GOT3 (cell line): ENCODE measurements around the gene LRIT3.

ENCODE experiments used
- DNase-seq: peaks from one replicate; lab custom pipeline; 2025; ENCODE audit warnings: mixed read lengths; lab: John Stamatoyannopoulos, UW

Gene LRIT3

DNA sequence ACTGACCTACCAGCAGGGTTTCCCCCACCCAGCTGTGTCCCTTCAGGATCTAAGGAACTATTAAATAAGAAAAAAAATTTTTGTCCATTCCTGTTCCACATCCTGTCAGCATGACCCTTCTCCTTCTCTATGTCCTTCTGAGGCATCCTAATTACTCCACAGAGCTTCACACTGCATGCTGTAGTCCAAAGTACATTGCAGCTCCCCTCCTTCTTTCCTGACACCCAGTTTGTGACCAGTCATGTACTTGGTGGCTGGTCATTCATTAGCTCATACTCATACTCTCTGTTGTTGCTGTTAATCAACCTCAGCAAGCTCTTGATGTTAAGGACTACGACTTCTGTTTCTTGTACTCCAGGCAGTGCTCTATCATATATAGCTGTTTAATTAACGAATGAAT is 62.3 kb downstream of the LRIT3 start:
- DNase-seq: no peak

DNA sequence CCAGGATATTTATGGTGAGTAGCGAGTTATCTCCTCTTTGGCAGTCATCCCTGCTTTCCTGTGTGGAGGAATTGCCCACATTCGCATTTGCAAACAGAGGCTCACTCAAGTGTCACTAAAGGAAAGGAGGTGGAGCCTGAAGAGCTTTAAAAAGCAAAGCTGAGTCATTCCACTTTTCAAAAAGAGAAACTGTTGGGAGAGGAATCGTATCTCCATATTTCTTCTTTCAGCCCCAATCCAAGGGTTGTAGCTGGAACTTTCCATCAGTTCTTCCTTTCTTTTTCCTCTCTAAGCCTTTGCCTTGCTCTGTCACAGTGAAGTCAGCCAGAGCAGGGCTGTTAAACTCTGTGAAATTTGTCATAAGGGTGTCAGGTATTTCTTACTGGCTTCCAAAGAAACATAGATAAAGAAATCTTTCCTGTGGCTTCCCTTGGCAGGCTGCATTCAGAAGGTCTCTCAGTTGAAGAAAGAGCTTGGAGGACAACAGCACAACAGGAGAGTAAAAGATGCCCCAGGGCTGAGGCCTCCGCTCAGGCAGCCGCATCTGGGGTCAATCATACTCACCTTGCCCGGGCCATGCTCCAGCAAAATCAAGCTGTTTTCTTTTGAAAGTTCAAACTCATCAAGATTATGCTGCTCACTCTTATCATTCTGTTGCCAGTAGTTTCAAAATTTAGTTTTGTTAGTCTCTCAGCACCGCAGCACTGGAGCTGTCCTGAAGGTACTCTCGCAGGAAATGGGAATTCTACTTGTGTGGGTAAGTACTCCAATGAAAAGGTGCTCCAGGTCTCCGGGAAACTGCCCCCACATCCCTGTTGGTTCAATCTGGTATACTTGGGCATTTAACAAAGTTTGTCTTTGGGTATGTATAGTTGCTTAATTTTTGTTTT is 65.0 kb downstream of the LRIT3 start, which contains the start of gene EGF:
Gene EGF, plus strand, starts transcription at position 178 of the 890 bp plus-strand sequence. Its CDS starts 453 bp downstream, at position 631.
- no peak for DNase-seq

DNA sequence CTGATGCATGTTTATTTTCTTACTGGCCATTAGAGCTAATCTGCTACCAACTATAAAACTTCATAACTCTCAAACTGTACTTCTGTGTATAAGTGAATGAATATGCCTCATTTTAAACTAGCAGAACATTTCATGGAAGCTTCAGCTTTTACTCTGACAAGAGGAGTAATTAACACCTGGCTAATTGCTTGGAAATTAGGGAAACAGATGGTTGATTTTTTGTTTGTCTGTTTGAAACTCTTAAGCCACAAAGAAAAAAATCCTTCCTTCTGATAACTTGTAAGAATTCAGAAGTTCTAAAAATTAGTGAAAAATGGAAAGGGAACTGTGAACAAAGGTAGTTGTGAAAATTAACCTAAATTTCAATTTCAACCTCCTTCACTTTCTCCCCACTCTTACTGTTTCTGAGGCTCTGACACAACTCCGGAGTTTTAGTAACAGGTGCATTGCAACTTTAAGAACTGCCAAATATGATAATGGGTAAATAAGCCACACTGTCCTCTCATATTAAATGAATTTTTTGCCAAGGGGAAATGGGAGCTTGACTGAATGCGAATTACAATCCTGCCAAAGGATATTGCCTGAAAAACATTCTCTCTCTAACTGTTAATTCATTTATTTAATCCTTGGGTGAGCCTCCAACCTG is 65.8 kb downstream of the LRIT3 start:
- DNase-seq: no peak

DNA sequence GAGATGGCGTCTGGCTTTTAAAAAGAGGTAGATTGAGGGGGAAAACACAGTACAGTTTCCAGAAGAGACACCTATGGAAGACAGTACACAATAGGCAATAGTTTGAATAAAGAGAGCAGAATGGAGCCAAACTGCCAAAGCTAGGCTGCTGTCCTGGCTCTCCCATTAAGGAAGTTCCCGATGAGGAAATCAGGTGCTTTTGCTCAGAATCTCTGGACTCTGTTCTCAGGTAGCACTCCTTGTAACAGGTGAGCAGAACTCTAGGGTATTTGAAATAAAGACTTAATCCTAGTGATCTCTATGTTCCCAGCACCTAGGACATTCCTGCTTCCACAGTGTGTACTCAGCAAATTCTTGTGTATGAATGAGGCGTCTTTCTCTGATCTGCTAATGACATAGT is 66.4 kb downstream of the LRIT3 start:
- no peak for DNase-seq

DNA sequence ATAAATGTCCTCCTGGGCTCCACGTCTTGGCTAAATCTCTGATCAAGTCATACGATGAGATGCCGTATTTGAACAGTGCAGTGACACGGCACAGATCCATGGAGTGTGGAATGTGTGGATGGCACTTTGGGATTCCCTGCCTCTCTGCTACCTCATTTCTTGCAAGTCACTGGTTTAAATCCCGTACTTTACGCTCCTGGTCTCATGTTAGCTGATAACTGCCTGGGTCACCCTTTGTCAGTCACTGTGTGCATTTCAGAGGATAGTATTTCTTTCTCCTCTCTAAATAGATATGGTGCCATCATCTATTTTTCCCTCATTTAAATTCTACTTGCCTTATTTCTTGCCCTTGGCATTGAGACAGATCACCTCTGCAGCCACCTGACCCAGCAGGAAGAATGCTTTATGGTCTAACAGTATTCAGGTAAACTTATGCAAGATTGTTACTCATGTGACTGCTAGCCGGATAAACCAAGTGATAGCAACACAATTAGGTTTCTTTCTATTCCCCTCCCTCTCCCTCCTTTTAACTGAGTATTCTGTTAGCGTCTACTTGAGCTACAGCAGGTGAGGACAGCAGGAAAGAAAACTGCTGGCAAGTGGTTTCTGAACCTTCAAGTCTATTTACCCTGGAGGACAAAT is 67.6 kb downstream of the LRIT3 start:
- DNase-seq: no peak

DNA sequence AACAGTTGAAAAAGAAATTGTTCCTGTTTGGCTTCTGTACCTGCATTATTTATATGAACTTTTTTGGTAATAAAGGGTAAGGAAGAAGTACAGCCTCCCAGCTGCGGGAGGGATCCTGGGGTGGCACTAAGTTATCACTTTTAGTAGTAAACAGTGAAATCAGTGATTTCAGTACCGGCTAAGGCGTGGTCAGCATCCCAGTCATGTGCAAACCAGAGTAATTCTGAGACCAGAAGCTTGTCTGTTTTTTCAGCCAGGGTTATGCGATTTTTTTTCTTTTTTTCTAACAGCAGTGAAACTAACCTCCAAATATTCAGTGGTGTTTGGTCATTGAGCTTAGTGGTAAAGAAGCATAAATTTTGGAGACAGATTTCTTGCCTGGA is 68.1 kb downstream of the LRIT3 start:
- DNase-seq: no peak

DNA sequence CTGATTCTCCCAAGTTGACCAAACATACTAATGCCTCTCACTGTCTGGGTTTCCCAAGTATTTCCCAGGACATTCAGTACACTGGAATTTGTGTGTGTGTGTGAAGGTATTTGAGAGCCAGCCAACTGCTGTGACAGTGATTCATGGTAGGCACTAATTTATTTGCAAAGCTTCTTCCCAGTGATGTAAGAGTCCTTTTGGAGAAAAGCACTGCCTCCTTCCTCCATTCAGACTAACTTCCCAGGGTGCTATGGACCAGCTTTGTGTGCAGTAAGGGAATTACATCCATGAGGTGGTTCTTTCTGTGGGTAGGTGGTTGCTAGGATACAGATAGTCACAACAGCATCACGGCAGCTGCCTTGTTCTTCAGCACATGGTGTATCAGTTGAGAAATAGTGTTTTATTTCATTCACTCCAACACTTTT is 73.5 kb downstream of the LRIT3 start:
- no peak for DNase-seq
